Kidney capillary endothelial cell (primary cell): ENCODE data around the gene SMAD5.
A peak's percentile ranks its signal among the peaks of the same experiment; 100 is the strongest.

Experiments
- DNase-seq: peaks from one replicate; pipeline ENCODE4 v3.0.0-alpha.2; 2018; ENCODE audit warnings: low spot score

SMAD5 gene

DNA sequence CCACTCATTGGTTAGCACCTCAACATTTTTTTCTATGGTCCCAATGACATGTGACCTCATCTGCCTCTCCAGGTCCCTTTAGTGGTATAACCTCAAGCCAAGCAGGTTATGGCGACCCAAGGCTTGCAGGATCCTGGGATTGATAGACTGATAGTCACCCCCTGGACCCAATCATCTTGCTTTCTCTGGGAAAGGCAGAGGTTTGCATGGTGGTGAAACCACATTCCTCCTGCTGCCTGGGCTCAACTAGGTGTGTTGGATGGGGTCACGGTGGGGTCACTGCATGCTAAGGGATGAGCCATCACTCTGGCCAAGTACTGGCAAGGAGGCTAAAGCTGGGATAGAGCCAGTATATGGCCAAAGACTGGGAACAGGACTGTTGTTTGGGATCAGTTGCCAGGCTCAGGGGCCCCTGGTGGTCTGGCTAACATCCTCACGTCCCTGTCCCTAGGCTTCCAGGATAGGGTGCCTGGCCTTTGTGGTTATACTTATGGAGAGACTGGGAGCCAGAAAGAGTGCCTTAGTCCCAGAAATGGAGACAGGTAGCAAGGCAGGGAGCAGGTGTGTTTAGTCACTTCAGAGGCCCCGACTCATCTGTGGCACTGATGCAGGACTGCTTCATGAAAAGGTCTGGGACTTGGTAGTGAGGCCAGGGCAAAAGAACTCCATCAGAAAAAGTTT, 65.0 kb downstream of the SMAD5 start:
- no peak for DNase-seq

- no peak for DNase-seq
Observed at GRCh38 chr5:136198453-136198852, 65.8 kb downstream of the SMAD5 start.

- no peak for DNase-seq
Observed at GRCh38 chr5:136199408-136199807, 66.8 kb downstream of the SMAD5 start.

- no peak for DNase-seq
Observed at GRCh38 chr5:136200130-136200529, 67.5 kb downstream of the SMAD5 start.

GRCh38 chr5:136200761-136201160, 68.1 kb downstream of the SMAD5 start:
- DNase-seq: no peak

GRCh38 chr5:136201870-136202269, 69.2 kb downstream of the SMAD5 start:
- DNase-seq: no peak

GRCh38 chr5:136202469-136203205, 70.0 kb downstream of the SMAD5 start:
- DNase-seq: no peak

DNA sequence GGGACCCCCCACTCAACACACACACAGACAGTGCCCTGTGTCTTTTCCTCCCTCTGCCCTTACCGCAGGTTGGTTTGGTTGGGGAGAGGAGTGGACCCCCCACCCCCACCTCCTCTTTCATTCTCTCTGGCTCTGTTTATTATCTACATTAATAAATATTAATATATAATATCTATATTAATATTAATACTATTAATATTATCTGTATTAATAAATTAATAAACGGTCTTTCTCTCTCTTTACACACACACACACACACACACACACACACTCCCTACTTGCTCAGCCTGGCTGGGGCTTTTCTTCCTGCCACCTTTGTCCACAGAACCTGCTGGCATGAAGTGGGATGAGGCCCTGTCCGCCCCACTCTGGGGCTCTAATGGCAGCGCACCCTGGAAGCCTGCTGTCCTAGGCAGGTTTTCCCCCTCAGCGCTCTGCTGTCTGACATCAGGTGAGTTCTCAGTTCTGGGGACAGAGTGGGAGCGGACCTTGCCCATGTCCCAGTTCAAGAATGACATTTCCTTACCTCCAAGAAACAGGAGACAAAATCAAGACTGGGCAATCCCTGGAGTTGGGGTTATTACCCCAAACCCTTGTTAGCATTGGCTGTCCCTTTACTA, 70.8 kb downstream of the SMAD5 start:
- no peak for DNase-seq

- DNase-seq: no peak
Observed at GRCh38 chr5:136205061-136205702, 72.5 kb downstream of the SMAD5 start.

- no peak for DNase-seq
Observed at GRCh38 chr5:136205941-136206340, 73.3 kb downstream of the SMAD5 start.

DNA sequence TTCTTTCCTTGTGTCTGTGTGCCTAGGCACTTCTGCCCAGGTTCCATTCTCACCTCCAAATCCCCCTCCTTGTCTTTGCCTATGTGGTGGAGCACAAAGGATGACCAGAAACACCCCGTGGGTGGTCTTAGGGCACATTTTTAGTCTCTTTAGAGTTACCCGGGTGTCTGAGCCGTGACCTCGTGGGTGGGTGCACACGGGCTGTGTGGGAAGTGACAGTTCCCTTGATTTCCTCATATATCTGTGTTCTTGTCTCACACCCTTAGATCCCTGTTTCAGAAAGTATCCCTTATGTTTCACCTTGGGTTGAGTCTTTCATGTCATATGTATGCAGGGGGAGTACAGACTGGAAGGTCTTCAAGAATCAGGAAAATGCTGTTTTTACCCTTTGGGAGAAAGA, 73.7 kb downstream of the SMAD5 start:
- DNase-seq: no peak

DNA sequence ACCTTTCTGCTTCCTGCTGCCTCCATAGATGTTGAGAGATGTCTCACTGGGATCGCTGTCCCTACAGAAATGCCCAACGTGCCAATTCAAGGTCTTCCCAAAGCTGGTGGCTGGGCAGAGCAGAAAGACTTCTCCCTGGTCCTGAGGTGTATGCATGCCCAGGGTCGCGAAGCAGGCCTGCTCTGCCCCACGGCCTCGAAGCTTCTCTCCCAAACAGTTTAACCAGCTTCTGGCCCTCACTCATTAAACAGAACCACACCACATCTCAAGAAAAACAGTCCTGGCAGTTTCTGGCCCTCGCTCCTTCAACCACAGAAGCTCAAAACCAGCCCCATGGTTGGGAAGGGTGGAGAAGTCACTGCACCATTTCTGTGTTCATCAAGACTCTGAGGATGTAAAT, 75.0 kb downstream of the SMAD5 start:
- no peak for DNase-seq

DNA sequence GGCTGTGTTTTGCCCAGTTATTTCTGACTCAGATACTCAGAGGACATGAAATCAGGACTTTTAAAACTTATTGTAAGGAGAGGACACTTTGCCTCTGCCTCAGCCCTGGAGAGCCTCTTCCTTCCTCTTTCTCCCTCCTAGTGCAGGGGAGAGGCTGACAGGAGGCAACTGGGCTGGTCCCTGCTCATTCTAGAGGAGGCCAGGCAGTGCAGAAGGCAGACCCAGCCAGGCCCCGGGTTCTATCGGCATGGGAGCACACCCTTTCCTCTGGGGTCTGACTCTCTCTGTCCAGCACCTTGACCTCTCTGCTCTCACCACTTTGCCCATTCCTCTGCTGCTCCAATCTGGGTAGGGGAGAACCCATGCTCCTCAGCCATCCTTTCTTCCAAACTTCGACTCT, 76.3 kb downstream of the SMAD5 start:
- DNase-seq: no peak

DNA sequence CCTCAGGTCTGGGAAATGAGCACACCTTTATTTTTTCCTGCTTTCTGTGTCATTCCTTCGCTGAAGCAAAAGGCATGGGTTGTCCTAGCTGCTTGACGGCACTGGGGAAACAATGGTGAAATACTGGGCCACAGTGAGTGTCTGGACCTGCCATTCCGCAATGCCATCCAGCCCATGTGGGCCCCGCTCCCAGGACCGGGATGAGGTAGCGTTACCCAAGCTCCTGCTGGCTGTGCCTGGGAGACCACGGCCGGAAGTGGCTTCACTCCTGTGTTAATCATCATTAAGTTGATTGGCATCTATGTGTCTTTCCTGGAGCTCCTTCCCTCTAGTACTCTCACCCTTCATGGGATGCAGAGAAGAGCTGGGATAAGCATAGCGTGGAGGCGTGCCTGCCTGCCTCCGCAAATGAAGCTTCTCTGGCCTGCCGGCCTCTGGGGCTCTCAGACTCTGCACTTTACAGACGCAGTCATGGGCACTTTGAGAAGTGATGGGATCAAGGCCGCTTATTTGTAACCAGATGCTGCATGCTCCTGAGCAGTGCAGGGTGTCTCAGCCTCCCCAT, 76.8 kb downstream of the SMAD5 start:
- no peak for DNase-seq

GRCh38 chr5:136210259-136210658, 77.6 kb downstream of the SMAD5 start:
- no peak for DNase-seq

GRCh38 chr5:136211282-136212040, 78.8 kb downstream of the SMAD5 start:
- no peak for DNase-seq

GRCh38 chr5:136212252-136212721, 79.6 kb downstream of the SMAD5 start:
- peak; percentile 33 for DNase-seq

DNA sequence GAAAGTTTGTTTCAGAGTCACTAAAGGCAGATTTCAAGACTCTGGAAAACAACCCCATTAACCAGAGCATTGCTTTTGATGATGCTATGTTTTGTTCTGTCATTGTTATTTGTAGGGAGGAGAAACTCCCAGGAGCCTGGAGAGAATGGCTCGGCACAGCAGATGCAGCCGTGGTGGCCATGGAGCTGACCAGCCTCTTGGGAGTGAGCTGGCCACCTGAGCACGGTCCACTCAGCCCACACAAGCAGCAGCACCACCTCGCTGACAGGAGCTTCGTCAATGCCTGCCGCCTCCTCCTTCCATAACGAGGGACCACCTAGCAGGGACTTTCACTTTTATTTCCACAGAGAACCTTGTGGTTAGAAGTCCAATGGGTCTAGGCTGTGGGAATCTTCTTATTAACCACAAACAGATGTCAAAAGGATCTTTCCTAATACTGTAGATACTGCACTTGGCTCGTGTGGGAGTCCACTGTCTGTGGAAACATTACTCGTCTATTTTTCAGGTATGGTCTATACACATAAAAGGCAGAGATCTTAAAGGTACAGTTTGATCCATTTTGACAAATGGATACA, 81.4 kb downstream of the SMAD5 start:
- DNase-seq: no peak

- DNase-seq: no peak
Observed at GRCh38 chr5:136215812-136216211, 83.2 kb downstream of the SMAD5 start.

DNA sequence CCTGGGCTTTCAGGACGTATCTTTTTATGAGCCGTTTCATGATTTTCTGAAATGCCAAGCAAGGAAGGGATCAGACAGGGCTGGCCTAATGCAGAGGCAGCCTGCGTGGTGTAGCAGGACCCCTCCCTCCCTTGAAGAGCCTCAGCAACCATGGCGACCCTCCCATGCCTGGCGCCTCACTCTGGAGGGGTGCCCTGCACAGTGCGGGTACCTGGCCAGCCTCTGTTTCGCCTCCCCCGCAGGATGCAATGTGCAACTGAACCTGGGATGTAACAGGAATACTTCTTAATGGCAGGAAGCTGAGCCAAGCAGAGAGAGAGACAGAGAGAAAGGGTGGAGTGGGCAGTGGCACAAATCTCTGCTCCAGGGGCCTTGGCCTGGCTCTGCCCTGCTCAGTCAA, 83.6 kb downstream of the SMAD5 start:
- DNase-seq: no peak

DNA sequence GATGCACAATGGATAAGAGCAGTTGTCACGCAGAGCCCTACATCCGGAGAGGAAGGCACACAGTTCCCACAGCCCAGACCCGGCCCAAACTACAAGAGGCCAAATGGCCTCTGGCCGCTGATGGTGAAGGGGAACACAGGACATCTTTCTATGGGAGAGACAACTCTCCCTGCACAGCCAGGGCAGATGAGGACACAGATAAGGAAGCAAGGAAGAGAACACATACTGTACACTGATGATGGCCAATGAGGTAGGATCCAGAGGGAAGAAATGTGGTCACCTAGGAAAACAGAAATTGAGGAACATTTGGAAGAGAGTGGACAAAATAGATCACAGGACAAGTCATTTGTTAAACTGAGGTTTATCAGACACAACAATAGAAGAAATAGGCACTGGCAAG, 88.7 kb downstream of the SMAD5 start:
- DNase-seq: no peak
